ENCODE measurements around the gene PLA2G12B. TPM values are rescaled to one million over a fixed set of nuclear protein-coding genes. Genes with fewer than 3 reads are reported as not detected.
"Not testable (repeated sequence)": the region's sequence is repeated elsewhere in the genome, so short reads cannot be mapped to it uniquely, and the experiment has no call there.

Gene PLA2G12B
- total RNA-seq, 2 donors from 2014 or later = not detected

DNA sequence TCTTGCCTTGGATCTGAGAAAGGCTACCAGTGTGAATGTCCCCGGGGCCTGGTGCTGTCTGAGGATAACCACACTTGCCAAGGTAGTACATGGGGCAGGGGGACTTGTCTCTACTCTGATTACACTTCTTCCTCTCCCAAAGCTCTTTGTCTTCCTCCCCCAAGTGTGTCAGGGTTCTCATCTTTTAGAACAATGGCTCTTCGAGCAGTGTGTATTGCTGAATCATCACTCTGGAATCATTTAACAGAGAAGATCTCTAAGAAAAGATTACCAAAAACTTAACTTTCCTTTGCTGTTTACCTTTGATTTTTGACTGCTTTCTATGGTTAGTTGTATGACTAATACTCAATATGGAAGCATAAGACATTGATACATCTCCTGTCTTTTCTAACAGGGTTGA lies 42.8 kb downstream of the PLA2G12B start:
- ATAC-seq (ENCODE audit: insufficient number of reproducible peaks, low FRiP score, low read depth) = no peak
- Histone ChIP-seq H3K9me3 (no peaks in the 10 kb centered on the region), H3K4me1 (ENCODE audit: control insufficient read depth in 1 of 2, low read depth in 2 of 2) (no peaks in the 10 kb centered on the region), H3K27ac (no peak overlapping the region), H3K27me3 (replicated peaks; ENCODE audit: insufficient read depth) (no peaks in the 10 kb centered on the region), H3K36me3 (no peaks in the 10 kb centered on the region), H3K4me3 (no peak overlapping the region)
- DNase-seq (ENCODE audit: low spot score) = no peak
- TF ChIP-seq, protein P1, sequence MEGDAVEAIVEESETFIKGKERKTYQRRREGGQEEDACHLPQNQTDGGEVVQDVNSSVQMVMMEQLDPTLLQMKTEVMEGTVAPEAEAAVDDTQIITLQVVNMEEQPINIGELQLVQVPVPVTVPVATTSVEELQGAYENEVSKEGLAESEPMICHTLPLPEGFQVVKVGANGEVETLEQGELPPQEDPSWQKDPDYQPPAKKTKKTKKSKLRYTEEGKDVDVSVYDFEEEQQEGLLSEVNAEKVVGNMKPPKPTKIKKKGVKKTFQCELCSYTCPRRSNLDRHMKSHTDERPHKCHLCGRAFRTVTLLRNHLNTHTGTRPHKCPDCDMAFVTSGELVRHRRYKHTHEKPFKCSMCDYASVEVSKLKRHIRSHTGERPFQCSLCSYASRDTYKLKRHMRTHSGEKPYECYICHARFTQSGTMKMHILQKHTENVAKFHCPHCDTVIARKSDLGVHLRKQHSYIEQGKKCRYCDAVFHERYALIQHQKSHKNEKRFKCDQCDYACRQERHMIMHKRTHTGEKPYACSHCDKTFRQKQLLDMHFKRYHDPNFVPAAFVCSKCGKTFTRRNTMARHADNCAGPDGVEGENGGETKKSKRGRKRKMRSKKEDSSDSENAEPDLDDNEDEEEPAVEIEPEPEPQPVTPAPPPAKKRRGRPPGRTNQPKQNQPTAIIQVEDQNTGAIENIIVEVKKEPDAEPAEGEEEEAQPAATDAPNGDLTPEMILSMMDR (IDR thresholded peaks at IDR 0.05) = no peak

DNA sequence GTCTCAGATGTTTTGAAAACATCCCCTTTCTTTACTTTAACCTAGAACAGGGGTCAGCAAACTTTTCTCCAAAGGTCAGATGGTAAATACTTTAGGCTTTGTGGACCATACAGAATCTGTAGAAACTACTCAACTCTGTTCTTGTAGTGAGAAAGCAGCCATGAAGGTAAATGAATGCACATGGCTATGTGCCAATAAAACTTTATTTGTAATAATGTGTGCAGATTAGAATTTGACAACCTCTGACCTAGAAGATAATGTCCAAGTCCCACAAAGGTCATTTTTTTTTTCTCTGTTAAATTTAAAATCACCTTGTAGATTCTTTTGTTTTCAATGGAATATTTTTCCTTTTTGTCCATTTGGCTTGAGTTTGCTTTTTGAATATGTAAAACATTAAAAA lies 43.9 kb downstream of the PLA2G12B start:
- Histone ChIP-seq H3K4me1 (ENCODE audit: control insufficient read depth in 1 of 2, low read depth in 2 of 2) (no peaks in the 10 kb centered on the region), H3K9me3 (no peaks in the 10 kb centered on the region), H3K36me3 (no peaks in the 10 kb centered on the region), H3K27me3 (replicated peaks; ENCODE audit: insufficient read depth) (no peaks in the 10 kb centered on the region), H3K27ac (no peak overlapping the region), H3K4me3 (no peak overlapping the region)
- TF ChIP-seq, protein P1 (IDR thresholded peaks at IDR 0.05) = no peak
- ATAC-seq (ENCODE audit: insufficient number of reproducible peaks, low FRiP score, low read depth) = no peak
- DNase-seq (ENCODE audit: low spot score) = no peak

DNA sequence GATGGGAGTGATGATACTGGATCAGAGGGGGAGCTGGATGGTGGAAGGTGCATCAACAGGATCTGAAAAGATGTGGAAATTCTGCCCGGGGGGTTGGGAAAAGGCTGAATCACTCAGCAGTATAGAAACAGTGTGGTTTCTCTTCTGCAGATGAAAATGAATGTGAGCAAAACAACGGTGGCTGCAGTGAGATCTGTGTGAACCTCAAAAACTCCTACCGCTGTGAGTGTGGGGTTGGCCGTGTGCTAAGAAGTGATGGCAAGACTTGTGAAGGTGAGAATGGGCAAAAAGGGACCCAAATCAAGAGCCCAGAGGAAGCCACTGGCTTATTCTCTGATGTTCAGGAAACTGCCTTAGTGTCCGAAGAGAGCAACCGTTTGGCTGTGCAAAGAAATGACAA lies 48.2 kb downstream of the PLA2G12B start:
- ATAC-seq (ENCODE audit: insufficient number of reproducible peaks, low FRiP score, low read depth) = no peak
- TF ChIP-seq, protein P1 (IDR thresholded peaks at IDR 0.05) = no peak

DNA sequence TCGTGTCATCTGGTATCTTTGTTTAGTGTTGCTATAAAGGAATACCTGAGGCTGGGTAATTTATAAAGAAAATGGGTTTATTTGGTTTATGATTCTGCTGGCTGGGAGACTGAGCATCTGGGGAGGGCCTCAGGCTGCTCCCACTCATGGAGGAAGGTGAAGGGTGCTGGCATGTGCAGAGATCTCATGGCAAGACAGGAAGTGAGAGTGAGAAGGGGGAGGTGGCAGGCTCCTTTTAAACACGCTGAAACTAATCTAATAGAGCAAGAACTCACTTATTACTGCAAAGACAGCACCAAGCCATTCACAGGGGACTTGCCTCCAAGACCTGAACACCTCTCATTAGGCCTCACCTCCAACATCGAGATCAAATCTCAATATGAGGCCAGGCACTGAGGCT lies 49.8 kb downstream of the PLA2G12B start:
- no peak for DNase-seq (ENCODE audit: low spot score)

More for the DNA sequence above, 48.2 kb downstream of the PLA2G12B start:
- H3K27me3 ChIP-seq (replicated peaks; ENCODE audit: insufficient read depth) = no peaks in the 10 kb centered on the region
- H3K36me3 ChIP-seq = no peaks in the 10 kb centered on the region
- no peak for DNase-seq (ENCODE audit: low spot score)
- H3K4me1 ChIP-seq (ENCODE audit: control insufficient read depth in 1 of 2, low read depth in 2 of 2) = no peaks in the 10 kb centered on the region
- H3K9me3 ChIP-seq = no peaks in the 10 kb centered on the region
- H3K4me3 ChIP-seq = no peak overlapping the region
- no peak overlapping the region for H3K27ac ChIP-seq

DNA sequence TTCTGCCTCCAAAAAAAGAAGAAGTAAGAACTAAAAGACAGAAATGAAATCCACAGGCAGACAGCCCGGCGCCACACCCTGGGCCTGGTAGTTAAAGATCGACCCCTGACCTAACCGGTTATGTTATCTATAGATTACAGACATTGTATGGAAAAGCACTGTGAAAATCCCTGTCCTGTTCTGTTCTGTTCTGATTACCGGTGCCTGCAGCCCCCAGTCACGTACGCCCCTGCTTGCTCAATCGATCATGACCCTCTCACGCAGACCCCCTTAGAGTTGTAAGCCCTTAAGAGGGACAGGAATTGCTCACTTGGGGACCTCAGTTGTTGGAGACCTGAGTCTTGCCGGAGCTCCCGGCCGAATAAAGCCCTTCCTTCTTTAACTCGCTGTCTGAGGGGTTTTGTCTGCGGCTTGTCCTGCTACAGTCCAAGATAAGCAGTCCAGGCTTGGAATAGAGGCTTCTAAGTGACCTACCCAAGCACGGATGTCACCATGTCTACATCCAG lies 50.6 kb downstream of the PLA2G12B start:
- not testable (repeated sequence) for H3K9me3 ChIP-seq; H3K36me3 ChIP-seq; H3K27ac ChIP-seq; H3K4me1 ChIP-seq (ENCODE audit: control insufficient read depth in 1 of 2, low read depth in 2 of 2); ATAC-seq (ENCODE audit: insufficient number of reproducible peaks, low FRiP score, low read depth); H3K4me3 ChIP-seq; H3K27me3 ChIP-seq (replicated peaks; ENCODE audit: insufficient read depth); DNase-seq (ENCODE audit: low spot score)

More for the DNA sequence above, 49.8 kb downstream of the PLA2G12B start:
- H3K27ac ChIP-seq = no peak overlapping the region
- no peaks in the 10 kb centered on the region for H3K9me3 ChIP-seq
- no peak for ATAC-seq (ENCODE audit: insufficient number of reproducible peaks, low FRiP score, low read depth)
- TF ChIP-seq, protein P1 (IDR thresholded peaks at IDR 0.05) = no peak
- no peaks in the 10 kb centered on the region for H3K4me1 ChIP-seq (ENCODE audit: control insufficient read depth in 1 of 2, low read depth in 2 of 2)
- H3K36me3 ChIP-seq = no peaks in the 10 kb centered on the region
- no peak overlapping the region for H3K4me3 ChIP-seq
- H3K27me3 ChIP-seq (replicated peaks; ENCODE audit: insufficient read depth) = no peaks in the 10 kb centered on the region

DNA sequence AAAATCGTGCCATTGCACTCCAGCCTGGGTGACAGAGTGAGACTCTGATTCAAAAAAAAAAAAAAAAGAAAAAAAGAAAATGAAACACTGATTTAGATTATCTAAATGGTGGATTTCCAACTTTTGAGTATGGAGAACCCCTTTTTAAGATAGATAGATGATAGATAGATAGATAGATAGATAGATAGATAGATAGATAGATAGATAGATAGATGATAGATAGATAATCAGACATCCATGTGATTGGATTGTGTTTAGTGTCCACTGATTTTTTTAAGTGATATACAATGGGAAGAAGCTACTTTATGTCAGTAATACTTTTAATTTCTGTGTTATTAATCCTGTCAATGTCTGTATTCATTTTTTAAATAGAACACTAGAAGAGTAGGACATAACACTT lies 55.1 kb downstream of the PLA2G12B start:
- Histone ChIP-seq H3K4me1 (ENCODE audit: control insufficient read depth in 1 of 2, low read depth in 2 of 2) (no peaks in the 10 kb centered on the region), H3K4me3 (no peak overlapping the region), H3K36me3 (no peaks in the 10 kb centered on the region), H3K9me3 (no peaks in the 10 kb centered on the region), H3K27ac (no peak overlapping the region), H3K27me3 (replicated peaks; ENCODE audit: insufficient read depth) (no peaks in the 10 kb centered on the region)
- DNase-seq (ENCODE audit: low spot score) (no peak), ATAC-seq (ENCODE audit: insufficient number of reproducible peaks, low FRiP score, low read depth) (no peak)
- TF ChIP-seq, protein P1 (IDR thresholded peaks at IDR 0.05) = no peak

All from thoracic aorta (tissue), 2 donors.